HUDEP-2 (cell line): Measurements from ENCODE around the gene CHID1.

ENCODE experiments used
- DNase-seq, 76 experiments: peaks; one replicate each; lab custom pipeline; 2025; ENCODE audit not compliant: unreplicated experiment in 76 of 76; lab: John Stamatoyannopoulos, UW

The CHID1 gene

DNA sequence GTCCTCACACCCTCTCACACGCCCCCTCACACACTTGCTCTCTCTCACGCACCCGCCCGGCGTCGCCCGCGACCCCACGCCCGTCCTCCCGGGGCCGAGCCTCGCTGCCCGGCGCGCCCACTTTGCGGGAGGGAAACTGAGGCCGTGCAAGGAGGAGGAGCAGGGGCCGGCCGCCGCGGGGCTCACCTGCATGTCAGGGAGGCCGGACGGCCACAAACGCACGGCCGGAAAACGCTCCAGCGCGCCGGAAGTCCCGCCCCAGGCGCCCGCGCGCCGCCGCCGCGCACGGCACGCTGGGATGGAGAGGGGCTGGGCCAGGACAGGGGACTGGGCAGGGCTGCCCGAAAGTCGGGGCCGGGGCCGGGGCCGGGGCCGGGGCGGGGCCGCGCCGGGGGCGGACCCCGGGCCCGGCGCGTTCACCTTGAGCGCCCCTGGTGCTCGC lies at the start of gene CHID1:
Gene CHID1, minus strand, starts transcription at position 222 of the 442 bp plus-strand sequence. CDS start 5,994 bp downstream, outside the sequence.
- DNase-seq: peak in 71 of 76 experiments; percentile 42 to 89 (median 76)

- DNase-seq: no peak
Measured at GRCh38 chr11:959608-960007, 49.0 kb upstream of the CHID1 start.

- no peak for DNase-seq
Measured at GRCh38 chr11:959027-959426, 48.4 kb upstream of the CHID1 start.

DNA sequence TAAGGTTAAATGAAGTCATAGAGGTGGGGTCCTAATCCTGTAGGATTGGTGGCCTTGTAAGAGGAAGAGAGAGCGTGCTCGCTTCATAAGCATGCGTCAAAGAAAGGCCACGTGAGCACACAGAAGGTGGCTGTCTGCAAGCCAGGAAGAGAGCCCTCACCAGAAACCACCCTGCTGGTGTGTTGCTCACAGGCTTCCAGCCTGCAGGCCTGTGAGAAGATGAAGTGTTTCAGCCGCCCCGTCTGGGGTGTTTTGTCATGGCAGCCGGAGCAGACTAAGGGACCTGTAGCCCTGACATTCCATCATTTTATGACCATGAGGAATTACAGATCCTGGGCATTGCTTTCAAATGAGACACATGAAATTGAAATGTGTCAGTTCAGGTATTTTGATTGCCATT lies 47.5 kb upstream of the CHID1 start:
- DNase-seq: no peak

DNA sequence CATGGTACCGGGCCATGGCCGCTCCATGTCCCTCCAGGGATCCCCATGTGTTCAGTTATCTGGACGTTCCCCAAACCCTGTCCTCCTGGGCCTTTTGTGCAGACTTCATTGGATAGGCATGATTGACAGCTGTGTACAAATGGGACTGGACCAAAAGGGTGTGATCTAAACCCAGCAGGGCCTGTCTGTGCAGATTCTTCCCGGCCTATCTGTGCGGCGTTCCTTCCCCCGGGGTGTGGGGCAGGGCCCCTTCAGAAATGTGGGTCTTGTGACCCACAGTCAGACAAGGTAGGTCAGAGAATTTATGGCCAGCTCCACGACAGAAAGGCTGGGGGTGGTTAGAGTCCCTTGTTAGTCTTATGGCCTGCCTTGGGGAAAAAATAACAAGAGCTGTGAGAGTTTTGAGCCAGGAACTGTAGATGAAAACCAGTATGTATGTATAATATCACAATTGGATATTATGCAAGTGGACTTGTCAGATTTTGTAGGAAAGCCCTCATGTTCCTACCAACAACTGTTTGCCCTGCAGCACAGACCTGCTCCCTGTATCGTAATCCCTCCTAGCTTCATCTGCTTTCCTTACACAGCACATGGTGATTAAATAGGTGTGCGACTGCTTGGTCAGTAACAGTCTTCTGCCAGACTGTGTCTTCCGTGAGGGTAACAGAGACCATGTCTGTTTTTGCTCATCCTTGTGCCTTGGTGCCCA lies 46.8 kb upstream of the CHID1 start:
- no peak for DNase-seq

DNA sequence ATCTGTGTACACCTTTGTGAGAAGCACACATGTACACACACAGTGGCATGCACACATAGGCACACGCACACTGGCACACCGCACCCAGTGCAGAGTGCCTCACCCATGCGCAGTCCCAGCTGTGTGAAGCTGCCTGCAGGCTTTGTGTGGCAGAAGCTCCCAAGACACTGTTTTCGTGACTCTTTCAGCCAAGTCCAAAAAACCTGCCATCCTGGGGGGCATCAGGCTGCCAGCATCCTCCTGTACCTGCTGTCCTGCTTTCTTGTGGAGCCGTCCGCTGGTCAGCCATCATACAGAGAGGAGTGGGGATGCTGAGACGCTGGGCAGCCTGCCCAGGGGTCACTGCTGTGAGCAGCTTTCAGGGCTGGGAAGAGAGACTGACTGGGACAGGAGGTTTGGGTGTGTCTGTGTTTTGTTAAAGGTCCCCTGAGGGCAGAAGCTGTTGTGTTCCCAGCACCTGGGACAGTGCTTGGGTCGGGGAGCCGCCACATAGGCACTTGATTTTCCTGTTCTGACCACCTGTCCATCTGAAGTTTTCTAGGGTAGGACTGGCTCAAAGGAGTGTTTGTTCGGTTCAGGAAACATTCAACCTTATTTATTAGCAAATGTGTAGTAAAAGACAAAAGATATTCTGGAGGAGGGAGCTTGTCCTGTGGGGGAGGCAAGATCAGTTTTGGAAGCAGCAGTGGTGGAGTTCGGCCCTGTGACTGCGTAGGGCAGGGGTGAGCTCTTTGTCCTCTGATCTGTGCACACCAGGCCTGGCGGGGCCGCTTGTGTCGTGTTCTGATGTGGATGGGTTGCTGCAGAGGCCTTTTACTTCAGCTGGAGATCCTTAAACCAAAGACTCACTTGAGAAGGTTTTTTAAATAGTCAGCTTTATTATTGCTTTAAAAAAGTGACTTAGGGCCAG lies 44.8 kb upstream of the CHID1 start:
- no peak for DNase-seq

GRCh38 chr11:954392-955153 lies 44.0 kb upstream of the CHID1 start:
- DNase-seq: no peak

DNA sequence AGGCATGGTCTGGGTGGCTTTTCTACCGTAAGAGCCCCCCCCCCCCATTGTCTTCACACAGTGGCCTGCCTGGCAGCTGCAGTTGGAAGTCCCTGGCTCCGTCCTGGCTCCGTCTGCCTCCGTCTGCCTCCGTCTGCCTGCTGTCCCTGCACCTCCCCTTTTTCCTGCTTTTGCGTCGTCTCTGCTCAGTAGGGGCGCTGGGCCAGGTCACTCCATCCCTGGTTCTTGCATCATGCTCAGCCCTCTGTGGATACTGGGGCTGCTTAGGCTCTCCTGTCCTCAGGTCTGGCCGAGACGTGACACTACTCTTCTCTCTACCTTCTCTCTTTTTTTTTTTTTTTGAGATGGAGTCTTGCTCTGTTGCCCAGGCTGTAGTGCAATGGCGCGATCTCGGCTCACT lies 42.9 kb upstream of the CHID1 start:
- no peak for DNase-seq

DNA sequence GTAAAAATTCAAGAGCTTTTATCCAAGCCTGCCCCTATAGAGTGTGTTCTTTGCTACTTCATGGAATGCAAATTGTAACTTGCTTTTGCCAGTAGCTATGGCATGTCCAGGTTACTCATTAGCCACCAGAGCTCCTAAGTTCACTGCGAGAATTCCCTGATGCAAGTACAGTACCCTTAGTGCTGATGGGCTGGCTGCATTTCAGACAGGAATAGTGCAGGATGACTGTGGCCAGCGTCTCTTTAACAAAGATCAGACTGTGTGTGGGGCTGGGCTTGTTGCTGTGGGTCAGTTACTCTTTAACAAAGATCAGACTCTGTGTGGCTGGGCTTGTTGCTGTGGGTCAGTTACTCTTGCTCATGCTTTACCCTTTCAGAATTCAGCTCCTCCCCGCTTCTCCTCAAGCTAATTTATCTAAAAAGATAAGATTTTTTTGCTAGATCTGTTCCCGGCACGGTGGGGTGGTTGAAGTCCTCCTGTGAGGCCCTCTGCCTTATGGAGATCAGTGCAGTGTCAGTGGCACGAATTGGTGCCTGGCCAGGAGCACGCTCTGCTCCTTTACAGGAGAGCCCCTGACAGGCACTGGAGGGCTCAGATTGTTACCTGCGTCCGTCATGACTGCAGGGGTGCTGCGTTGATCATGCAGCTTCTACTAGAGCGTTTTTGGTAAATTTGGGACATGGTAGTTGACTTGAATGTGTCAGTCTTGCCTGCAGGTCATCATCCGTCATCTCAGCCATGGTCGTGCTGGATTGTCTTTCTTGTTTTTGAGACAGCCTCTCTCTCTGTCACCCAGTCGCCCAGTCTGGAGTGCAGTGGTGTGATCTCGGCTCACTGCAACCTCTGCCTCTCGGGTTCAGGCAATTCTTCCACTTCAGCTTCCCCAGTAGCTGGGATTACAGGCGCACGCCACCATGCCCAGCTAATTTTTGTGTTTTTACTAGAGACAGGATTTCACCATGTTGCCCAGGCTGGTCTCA lies 42.1 kb upstream of the CHID1 start:
- DNase-seq: no peak

DNA sequence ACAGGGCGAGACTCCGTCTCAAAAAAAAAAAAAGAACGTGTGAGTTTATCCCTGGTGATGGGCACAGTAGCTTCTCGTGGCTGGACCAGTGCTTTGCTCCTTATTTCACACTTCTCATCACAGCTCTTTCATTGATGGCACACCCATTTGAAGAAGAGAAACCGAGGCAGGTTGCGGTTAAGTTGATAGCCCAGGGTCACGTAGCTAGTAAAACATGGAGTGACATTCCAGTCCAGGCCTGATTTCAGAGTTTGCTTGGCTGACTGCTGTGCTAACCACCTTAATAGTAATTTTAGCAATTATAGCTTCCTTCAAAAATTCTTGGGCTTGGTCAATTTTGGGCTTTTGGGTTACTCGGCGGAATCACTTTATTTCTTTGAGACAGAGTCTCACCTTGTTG lies 40.9 kb upstream of the CHID1 start:
- DNase-seq: no peak

DNA sequence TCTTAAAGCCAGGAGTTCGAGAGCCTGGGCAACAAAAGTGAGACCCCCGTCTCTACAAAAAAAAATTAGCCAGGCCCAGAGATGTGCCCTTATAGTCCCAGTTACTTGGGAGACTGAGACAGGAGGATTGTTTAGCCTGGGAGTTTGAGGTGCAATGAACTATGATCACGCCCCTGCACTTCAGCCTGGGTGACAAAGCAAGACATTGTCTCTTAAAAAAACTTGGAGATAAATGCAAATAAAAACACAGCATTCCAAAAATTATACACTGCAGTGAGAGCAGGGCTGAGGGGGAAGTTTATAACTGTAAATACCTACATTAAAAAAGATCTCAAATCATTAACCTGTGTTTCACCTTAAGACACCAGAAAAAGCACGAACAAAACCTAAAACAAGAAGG lies 37.1 kb upstream of the CHID1 start:
- no peak for DNase-seq

GRCh38 chr11:945986-946385 lies 35.4 kb upstream of the CHID1 start:
- DNase-seq: peak in 6 of 76 experiments; percentile 18 to 42 (median 28)

DNA sequence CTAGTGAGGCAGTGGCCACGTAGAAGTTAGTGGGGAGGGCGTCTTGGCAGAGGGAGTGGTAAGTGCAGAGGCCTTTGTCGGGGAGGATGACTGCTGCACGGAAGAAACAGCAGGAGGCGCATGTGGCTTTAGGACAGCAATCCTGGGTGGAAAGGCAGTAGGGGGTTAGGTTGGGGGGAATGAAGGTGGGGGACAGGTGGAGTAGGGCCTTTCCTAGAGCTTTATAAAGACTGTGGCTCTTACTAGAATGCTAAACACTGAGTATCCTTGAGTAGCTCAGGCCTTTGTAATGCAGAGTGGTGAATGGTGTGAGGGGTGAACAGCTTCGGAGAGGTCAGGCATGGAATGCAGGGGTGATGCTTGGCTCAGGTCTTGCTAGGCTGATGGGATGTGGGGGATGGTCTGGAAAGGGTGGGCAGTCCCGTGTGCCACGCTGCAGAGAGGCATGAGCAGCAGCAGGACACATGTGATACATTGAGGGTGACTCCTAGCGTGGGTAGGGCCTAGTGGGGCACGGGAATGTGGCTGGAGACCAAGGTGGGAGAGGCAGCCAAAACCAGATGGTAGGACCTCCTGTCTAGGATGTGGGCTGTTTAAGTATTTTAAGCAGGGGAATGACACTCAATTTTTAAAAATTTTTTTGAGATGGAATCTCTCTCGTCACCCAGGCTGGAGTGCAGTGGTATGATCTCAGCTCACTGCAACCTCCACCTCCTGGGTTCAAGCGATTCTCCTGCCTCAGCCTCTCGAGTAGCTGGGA lies 34.3 kb upstream of the CHID1 start:
- DNase-seq: no peak

DNA sequence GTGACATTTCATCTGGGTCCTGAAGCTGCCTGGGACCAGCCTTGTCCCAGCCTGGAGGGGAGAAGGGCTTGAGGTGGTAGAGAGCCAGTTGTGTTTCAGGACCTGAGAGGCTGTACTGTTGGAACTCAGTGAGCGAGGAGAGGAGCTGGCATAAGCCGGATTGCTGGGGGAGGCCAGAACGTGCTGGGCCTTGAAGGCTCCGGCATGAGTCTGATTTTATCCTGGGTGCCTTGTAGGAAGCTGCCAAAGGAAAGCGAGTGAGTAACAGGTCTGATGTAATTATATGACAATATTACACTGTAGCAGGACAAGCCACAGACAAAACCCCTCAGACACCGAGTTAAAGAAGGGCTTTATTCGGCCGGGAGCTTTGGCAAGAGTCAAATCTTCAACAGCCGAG lies 32.2 kb upstream of the CHID1 start:
- no peak for DNase-seq

DNA sequence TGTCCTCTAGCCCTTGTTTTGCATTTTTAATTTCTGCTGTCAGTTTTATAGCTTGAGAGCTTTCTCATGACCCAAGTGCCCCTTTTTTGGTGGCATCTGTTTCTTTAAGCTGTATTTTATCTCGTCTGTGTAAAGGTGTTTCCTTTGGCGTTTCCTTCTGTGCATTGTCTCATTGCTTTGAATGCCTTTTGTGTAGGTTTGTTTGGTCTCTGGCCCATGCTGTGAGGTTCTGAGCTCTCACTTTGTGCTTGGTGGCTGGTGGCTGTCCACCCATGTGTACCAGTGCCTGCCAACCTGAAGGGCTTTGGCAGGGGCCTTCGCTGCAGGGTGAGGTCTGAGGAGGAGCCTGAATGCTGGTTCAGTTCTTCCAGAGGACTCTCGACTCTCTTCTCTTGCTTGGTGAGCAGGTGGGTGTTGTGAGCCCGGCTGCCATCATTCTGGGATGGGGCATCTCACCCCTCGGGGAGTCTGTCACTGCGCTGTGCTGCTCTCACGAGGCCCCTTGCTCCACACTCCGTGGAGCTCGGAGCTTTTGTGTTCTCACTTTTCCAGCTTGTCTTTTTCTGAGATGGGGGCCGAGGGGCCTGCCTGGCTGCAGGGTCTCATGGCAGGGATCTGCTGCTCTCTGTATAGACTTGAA lies 30.0 kb upstream of the CHID1 start:
- DNase-seq: no peak

- DNase-seq: peak in 7 of 76 experiments; percentile 7 to 21 (median 13)
Measured at GRCh38 chr11:937841-938261, 27.2 kb upstream of the CHID1 start.

- no peak for DNase-seq
Measured at GRCh38 chr11:936199-936598, 25.6 kb upstream of the CHID1 start.

DNA sequence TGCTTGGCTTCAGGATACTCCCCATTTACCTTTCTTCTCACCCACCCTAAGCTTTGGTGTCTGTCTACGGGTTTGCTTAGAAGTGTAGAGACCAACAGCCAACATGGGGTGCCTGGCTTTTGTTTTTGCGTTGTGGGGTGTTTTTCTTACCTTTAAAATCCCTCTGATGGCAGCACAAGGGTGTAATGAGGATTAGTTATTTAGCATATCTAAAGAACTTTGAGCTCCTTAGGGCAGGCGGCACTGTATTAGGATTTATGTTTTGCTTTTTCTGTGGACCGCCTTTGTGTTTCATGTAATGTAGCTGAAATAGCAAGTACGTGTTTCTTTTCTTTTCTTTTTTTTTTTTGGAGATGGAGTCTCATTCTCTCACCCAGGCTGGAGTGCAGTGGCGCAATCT lies 23.9 kb upstream of the CHID1 start:
- DNase-seq: no peak

DNA sequence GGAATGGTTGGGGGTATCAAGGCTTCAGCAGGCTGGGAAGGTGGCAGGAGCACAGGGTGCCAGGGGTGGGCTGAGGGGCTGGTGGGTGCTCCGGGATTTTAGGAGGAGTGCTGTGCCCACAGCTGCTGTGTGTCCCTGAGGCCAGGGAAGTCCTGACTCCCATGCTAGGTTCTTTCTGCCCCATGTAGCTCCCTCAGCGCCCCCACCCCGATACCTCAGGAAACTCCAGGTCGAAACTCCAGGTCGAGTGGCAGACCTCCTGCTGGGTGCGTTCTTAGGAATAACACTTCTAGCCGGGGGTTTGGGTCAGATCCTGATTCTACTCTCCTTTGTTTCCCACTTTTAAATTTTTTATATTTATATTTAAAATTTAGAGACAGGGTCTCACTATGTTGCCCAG lies 23.3 kb upstream of the CHID1 start:
- no peak for DNase-seq
